Epithelial cell of esophagus (primary cell): ENCODE results near the gene CRIP2.

ENCODE experiments used
- DNase-seq: peaks from one replicate; pipeline ENCODE4 v3.0.0; 2010; ENCODE audit warnings: low read depth
- H3K4me3 ChIP-seq: 2 replicates; pipeline ENCODE4 v1.5.1; 2011; ENCODE audit warnings: mild to moderate bottlenecking, low read length, control low read depth
- TF ChIP-seq, protein P1 (sequence below): IDR thresholded peaks from 2 replicates; pipeline ENCODE4 v1.5.1; 2011; ENCODE audit warnings: low read depth, mild to moderate bottlenecking, low read length, control low read depth, inconsistent platforms; ENCODE audit not compliant: insufficient read depth; ENCODE audit errors: missing control alignments

CRIP2 gene

DNA sequence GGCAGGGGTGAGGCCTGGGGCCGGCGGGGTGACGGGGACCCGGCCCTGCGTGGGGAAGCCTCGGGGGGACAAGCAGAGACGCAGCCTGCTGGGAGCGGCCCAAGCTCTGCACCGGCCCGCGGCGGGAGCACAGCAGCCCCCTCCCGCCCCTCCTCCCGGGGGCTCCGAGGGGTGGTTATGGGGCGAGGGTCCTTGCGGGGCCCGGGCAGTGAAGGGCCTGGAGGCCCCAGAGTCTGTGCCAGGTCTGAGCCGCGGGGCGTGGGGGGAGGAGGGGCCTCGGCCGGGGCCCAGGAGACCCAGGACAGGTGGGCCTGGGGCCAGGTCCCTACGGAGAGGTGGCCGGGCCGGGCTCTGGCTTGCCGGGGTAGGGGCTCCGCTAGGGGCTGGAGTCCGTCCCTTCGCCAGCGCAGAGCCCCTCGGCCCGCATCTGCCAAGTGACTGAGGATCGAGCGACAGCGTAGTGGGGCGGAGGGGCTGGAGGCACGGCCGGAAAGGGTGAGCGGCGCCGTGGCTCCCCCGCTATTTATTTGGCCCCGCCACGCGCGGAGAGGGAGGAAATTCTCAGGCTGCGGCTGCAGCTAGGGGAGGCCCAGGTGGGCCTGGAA is 52.3 kb downstream of the CRIP2 start:
- TF ChIP-seq, protein P1, sequence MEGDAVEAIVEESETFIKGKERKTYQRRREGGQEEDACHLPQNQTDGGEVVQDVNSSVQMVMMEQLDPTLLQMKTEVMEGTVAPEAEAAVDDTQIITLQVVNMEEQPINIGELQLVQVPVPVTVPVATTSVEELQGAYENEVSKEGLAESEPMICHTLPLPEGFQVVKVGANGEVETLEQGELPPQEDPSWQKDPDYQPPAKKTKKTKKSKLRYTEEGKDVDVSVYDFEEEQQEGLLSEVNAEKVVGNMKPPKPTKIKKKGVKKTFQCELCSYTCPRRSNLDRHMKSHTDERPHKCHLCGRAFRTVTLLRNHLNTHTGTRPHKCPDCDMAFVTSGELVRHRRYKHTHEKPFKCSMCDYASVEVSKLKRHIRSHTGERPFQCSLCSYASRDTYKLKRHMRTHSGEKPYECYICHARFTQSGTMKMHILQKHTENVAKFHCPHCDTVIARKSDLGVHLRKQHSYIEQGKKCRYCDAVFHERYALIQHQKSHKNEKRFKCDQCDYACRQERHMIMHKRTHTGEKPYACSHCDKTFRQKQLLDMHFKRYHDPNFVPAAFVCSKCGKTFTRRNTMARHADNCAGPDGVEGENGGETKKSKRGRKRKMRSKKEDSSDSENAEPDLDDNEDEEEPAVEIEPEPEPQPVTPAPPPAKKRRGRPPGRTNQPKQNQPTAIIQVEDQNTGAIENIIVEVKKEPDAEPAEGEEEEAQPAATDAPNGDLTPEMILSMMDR, result no peak
- H3K4me3 ChIP-seq, result peak overlapping the region; percentile 41

DNA sequence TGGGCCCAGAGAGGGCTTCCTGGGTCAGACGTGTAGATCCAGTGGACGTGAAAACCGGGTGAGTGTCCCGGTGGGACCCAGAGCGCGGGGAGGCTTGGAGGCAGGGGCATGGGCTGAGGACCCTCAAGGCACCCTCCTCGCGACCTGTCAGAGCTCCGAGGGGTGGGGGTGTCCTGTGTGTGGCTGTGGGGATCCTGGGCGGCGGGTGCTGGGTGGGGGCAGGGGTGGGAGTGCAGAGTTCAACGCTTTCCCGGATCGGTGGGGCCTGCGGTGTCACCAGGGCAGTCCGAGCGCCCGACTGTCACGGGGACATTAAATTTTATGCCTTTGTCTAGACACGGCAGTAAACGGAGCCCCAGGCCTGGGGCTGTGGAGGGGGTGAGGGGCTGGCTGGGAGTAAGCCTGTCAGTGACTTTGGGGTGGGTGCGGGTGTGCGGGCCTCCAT is 52.8 kb downstream of the CRIP2 start:
- peak overlapping the region; percentile 41 for H3K4me3 ChIP-seq
- no peak for DNase-seq
- TF ChIP-seq, protein P1, result no peak

More for the DNA sequence above, 52.3 kb downstream of the CRIP2 start:
- no peak for DNase-seq

DNA sequence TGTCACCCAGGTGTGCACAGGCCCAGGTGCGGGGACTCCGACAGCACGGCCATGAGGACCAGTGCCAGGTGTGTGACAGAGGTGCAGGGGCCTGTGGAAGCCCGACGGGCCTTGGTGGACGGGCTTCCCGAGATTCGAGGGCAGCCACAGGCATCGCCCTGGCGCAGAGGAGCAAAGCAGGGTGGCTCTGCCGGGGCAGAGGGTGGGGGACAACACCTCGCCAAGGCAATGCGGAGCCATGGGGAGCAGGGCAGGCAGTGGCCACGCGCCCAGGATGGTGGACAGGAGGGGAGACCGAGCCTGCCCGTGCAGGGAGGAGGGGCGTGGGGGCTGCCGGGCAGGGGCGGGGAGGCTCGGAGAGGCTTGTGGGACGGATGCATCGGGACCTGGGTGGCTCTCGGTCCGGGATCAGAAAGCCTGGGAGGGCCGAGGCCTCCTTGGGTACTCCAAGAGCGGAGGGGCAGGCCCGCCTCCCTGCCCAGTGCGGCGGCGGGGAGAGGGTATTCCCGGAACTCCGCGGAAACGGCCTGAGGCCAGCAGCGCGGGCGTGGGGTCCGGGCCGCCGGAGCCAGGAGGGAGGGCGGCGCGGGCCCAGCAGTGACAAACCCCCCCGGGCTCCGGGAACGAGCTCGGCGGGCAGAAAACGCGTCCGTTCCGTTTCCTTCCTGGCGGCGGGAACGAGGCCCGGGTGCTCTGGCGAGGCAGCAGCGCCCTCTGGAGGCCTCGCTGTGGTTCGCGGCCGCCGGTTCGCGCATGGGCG is 53.4 kb downstream of the CRIP2 start:
- TF ChIP-seq, protein P1, result peak; percentile 49
- peak; percentile 70 for DNase-seq
- H3K4me3 ChIP-seq, result peak overlapping the region; percentile 33

DNA sequence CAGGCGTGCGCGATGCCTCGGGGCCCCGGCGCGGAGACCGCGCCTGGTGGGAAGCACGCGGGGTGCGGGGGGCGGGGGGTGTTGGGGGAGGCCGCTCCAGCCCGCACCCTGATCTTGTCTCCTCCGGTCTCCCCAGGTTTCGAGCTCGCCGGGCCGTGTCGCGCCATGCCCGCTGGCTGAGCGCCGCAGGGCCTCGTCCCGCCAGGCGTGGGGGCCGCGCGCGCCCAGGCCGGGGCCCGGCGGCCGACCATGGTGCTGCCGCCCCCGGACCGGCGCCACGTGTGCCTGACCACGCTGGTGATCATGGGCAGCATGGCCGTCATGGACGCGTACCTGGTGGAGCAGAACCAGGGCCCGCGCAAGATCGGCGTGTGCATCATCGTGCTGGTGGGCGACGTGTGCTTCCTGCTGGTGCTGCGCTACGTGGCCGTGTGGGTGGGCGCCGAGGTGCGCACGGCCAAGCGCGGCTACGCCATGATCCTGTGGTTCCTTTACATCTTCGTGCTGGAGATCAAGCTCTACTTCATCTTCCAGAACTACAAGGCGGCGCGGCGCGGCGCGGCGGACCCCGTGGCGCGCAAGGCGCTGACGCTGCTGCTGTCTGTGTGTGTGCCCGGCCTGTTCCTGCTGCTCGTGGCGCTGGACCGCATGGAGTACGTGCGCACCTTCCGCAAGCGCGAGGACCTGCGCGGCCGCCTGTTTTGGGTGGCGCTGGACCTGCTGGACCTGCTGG is 54.1 kb downstream of the CRIP2 start:
- H3K4me3 ChIP-seq, result peak overlapping the region; percentile 10
- TF ChIP-seq, protein P1, result no peak

DNA sequence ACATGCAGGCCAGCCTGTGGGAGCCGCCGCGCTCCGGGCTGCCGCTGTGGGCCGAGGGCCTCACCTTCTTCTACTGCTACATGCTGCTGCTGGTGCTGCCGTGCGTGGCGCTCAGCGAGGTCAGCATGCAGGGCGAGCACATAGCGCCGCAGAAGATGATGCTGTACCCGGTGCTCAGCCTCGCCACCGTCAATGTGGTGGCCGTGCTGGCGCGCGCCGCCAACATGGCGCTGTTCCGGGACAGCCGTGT is 54.6 kb downstream of the CRIP2 start:
- no peak overlapping the region for H3K4me3 ChIP-seq
- TF ChIP-seq, protein P1, result no peak
- no peak for DNase-seq

More for the DNA sequence above, 54.1 kb downstream of the CRIP2 start:
- no peak for DNase-seq
